Cardiac fibroblast (primary cell): ENCODE measurements around the gene JARID2.

Experiments used
- DNase-seq, 2 donors: peaks; one replicate each; pipeline versions ENCODE4 v3.0.0 to v3.0.0-alpha.2; 2010; ENCODE audit warnings: low read depth in 2 of 2
- H3K4me3 ChIP-seq, 2 donors: replicated peaks in 1 of 2; 1 replicate in 1 of 2; 2 replicates in 1 of 2; pipeline ENCODE4 v1.5.1; 2011; ENCODE audit warnings: low read depth in 2 of 2, low read length in 2 of 2, mild to moderate bottlenecking in 2 of 2, moderate library complexity in 1 of 2
- TF ChIP-seq, protein P1 (sequence below): IDR thresholded peaks from one replicate; pipeline ENCODE4 v1.5.1; 2011; ENCODE audit warnings: low read depth, mild to moderate bottlenecking, low read length, inconsistent platforms

Gene JARID2

DNA sequence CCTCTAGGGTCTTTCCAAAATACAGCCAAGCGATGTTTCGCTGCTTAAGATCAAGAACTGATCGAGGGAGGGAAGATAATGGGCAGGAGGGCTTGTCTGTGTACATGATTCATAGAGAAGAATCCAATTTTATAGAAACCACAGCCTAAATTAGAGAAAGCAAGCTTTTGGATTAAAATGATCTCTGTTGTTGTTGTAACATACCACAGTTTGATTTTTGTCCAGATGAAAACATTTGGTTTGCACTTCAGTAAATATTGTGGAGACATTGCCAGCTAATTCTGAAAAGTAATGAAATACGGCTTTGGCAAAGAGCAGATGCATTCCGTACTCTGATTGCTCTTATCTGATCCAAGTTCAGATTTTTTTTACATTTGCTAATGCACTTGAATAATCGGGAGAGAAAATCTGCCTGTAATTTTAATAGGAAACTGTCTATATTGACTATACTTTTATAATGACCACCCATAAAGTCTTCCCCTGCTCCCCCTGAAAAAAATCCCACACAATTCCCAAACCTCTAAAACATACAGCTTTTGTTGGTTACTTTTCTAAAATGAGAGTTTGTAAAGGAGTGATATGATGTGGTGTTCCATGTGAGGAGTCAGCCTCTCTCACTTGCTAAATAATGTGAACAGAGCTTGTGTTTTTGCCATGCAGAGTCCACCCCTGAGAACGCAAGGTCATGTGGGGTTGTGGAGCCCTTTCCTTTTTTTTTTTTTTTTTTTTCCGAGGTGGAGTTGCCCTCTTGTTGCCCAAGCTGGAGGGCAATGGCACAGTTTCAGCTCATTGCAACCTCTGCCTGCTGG lies 217.1 kb downstream of the JARID2 start:
- H3K4me3 ChIP-seq: no peak overlapping the region
- TF ChIP-seq, protein P1, sequence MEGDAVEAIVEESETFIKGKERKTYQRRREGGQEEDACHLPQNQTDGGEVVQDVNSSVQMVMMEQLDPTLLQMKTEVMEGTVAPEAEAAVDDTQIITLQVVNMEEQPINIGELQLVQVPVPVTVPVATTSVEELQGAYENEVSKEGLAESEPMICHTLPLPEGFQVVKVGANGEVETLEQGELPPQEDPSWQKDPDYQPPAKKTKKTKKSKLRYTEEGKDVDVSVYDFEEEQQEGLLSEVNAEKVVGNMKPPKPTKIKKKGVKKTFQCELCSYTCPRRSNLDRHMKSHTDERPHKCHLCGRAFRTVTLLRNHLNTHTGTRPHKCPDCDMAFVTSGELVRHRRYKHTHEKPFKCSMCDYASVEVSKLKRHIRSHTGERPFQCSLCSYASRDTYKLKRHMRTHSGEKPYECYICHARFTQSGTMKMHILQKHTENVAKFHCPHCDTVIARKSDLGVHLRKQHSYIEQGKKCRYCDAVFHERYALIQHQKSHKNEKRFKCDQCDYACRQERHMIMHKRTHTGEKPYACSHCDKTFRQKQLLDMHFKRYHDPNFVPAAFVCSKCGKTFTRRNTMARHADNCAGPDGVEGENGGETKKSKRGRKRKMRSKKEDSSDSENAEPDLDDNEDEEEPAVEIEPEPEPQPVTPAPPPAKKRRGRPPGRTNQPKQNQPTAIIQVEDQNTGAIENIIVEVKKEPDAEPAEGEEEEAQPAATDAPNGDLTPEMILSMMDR: no peak
- DNase-seq: peak in 1 of 2 donors; percentile 58

DNA sequence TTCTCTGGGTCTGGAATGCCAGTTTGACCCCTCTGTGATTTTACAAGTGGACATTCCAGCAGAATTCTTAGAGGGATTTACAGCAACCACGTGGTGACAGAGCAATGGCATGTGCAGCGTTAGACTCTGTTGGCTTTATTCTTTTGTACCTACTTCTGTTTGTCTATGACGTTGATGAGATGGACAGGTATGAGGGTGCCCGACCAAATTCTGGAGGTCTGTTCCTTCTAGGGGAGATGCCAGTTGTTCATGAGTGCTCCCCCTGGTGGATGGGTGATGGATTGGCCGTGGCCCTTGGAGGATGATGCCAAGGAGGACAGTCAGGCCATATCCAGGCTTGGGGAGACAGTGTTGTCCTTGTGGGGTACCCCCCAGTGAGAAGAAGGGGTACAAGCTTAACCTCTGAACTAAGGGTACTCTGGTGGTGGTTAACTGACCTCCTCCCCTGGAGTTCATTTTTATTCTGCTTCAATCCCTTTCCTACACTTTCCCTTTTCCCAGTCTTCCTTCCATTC lies 218.4 kb downstream of the JARID2 start:
- no peak overlapping the region for H3K4me3 ChIP-seq
- peak in 1 of 2 donors; percentile 27 for DNase-seq
- TF ChIP-seq, protein P1: peak; percentile 69

DNA sequence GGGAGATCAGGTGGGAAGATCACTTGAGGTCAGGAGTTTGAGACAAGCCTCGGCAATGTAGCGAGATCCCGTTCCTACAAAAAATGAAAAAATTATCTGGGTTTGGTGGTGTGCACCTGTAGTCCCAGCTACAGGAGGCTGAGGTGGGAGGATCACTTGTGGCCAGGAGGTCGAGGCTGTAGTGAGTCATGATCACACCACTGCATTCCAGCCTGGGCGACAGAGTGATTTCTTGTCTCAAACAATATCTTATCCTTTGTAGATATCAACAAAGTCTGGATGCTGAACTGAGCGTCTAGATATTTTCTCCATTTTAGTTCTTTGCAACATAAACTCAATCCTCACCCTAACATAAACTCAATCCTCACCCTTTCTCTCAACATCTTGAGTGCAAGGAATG lies 219.3 kb downstream of the JARID2 start:
- TF ChIP-seq, protein P1: no peak
- DNase-seq: no peak
- H3K4me3 ChIP-seq: no peak overlapping the region

DNA sequence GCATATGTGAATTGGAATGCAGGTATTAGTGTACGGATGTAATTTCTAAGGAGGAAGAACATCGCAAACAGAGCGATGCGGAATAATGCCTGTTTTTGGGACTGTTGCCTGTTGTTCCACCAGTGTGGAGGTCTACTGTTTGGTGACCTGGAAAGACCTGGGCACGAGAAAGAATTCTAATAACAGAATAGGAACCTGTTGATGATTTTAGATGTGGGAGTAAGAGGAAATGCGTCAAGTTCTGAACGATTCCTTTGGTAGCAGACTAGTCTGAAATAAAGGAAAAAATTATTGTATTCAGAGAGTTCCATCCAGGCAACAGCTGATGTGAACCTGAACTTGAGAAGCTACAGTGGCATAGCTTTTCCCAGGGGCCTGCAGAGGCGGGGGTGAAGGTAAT lies 224.9 kb downstream of the JARID2 start:
- no peak overlapping the region for H3K4me3 ChIP-seq
- TF ChIP-seq, protein P1: no peak
- DNase-seq: no peak

DNA sequence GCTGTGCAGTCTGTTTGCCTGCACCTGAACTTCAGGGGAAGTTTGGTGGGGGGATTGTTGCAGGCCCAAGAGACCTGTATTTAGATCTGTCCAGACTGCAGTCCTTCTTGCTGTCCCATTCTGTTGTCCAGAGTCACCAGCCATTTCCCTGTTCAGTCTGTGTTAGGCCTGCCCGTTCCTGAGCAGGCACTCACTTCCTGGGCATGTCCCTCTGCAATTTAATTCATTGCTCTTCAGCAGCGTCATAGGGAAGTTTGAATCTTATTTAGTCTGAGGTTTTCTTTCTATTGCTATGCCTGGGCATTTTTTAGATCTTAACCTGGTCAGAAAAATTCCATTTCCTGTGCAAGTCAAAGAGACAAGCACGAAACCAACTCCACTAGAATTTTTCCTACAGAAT lies 226.8 kb downstream of the JARID2 start:
- no peak for DNase-seq
- TF ChIP-seq, protein P1: no peak
- H3K4me3 ChIP-seq: no peak overlapping the region

DNA sequence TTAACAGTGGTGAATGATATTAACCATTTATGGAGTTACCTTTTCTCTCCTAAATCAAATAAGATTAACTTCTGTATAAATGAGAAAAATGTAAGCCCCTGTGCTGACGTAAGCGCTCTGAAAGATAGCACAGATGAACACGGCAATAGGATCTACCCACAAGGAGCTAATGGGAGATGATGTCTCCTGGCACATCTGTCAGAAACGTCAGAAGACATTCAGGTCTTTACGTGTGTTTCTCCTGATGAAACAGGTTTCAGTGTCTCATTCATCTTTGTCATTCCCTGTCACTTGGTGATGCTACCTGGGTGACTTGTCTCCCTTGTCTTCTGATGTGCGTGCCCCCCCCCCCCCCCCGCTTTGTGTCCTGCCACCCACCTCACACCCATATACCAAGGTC lies 227.3 kb downstream of the JARID2 start:
- TF ChIP-seq, protein P1: no peak
- no peak for DNase-seq
- no peak overlapping the region for H3K4me3 ChIP-seq
